K562 (cell line): ENCODE results near the gene ABCF2. TPM values are rescaled to one million over a fixed set of nuclear protein-coding genes. Genes with fewer than 3 reads are reported as not detected.

ENCODE experiments used
- ATAC-seq: fragments of 200-7000 bp; cut with Tn5 transposase; 3 replicates; pipeline ENCODE4 v1.9.1; 2020; ENCODE audit warnings: moderate library complexity
- BruUV-seq: library from RNA; stranded (reverse); fragments of 400-500 nt; replicated peaks from 2 replicates; lab custom pipeline; 2021; lab: Mats Ljungman, UMichigan
- CTCF ChIA-PET: fragments of 300-600 bp; formaldehyde crosslinking; extraction: SDS; loops from one replicate; lab custom pipeline; 2021; ENCODE audit warnings: low intra/inter-chr PET ratio; lab: Yijun Ruan, JAX
- POLR2A ChIA-PET: fragments of 300-600, 350-650 bp; sonication (Branson Sonifier 250); formaldehyde crosslinking; extraction: SDS; loops from one replicate; lab custom pipeline; 2021; ENCODE audit warnings: antibody characterized with exemption, inconsistent platforms; lab: Yijun Ruan, JAX
- DNase-seq, 4 experiments: peaks; one replicate each; pipeline versions ENCODE4 v3.0.0 to v3.0.0-alpha.2; 2011 to 2018; ENCODE audit warnings: low spot score in 3 of 4, mixed read lengths in 3 of 4; ENCODE audit errors: extremely low read depth in 1 of 4
- FAIRE-seq: peaks from 2 replicates; lab custom pipeline; 2011; peaks lifted over from hg19 to GRCh38; lab: Jason Lieb, UNC
- H2AFZ ChIP-seq: 2 replicates; pipeline ENCODE4 v1.6.0; 2011; ENCODE audit warnings: low read depth, low read length, control low read depth, inconsistent platforms
- H3K27ac ChIP-seq: fragments of 200-600 bp; 3 replicates; pipeline ENCODE4 v1.8.0; 2011; ENCODE audit warnings: low read depth, mild to moderate bottlenecking, control low read depth, inconsistent platforms, low read length, moderate library complexity, mixed read lengths; ENCODE audit errors: extremely low read depth
- H3K27me3 ChIP-seq, 2 experiments: fragments of 300-600 bp in 1 of 2; 2 replicates in 1 of 2; 3 replicates in 1 of 2; pipeline versions ENCODE4 v1.6.0 to v1.8.0; 2011; ENCODE audit warnings: inconsistent platforms in 2 of 2, low read length in 2 of 2, mild to moderate bottlenecking in 1 of 2, mixed read lengths in 1 of 2, moderate library complexity in 1 of 2; ENCODE audit not compliant: control insufficient read depth in 2 of 2, insufficient read depth in 2 of 2
- H3K36me3 ChIP-seq: fragments of 300-600 bp; 3 replicates; pipeline ENCODE4 v1.8.0; 2011; ENCODE audit warnings: mild to moderate bottlenecking, low read length, inconsistent platforms; ENCODE audit not compliant: control insufficient read depth, insufficient read depth
- H3K4me1 ChIP-seq, 2 experiments: fragments of 200-600 bp in 1 of 2; replicated peaks in 1 of 2; 2 replicates in 1 of 2; 3 replicates in 1 of 2; pipeline versions ENCODE4 v1.5.1 to v1.8.0; 2011; ENCODE audit warnings: inconsistent platforms in 2 of 2, low read length in 2 of 2, mild to moderate bottlenecking in 1 of 2, mixed read lengths in 1 of 2, moderate library complexity in 1 of 2; ENCODE audit not compliant: control insufficient read depth in 2 of 2, insufficient read depth in 2 of 2
- H3K4me2 ChIP-seq: 2 replicates; pipeline ENCODE4 v1.6.1; 2011; ENCODE audit warnings: low read length, control low read depth, inconsistent platforms, mixed read lengths; ENCODE audit not compliant: insufficient read depth
- H3K4me3 ChIP-seq: fragments of 200-600 bp; sonication (generic), shearing (Covaris generic); 2 replicates; pipeline ENCODE4 v1.5.1; 2016; ENCODE audit warnings: control low read depth, inconsistent platforms
- H3K79me2 ChIP-seq: fragments of 200-600 bp; 3 replicates; pipeline ENCODE4 v1.8.0; 2011; ENCODE audit warnings: low read length, inconsistent platforms; ENCODE audit not compliant: control insufficient read depth, insufficient read depth
- H3K9ac ChIP-seq, 2 experiments: 2 replicates each; pipeline versions ENCODE4 v1.6.0 to v1.6.1; 2011; ENCODE audit warnings: low read depth in 2 of 2, low read length in 2 of 2, control low read depth in 1 of 2, inconsistent platforms in 1 of 2, mild to moderate bottlenecking in 1 of 2, mixed read lengths in 1 of 2; ENCODE audit not compliant: insufficient read depth in 1 of 2
- H3K9me1 ChIP-seq: one replicate; pipeline ENCODE4 v1.6.0; 2011; ENCODE audit warnings: inconsistent platforms, mild to moderate bottlenecking, low read length, moderate library complexity; ENCODE audit not compliant: control insufficient read depth, insufficient read depth
- H3K9me3 ChIP-seq: replicated peaks from 2 replicates; pipeline ENCODE4 v1.5.1; 2011; ENCODE audit warnings: low read depth, low read length, inconsistent platforms; ENCODE audit not compliant: control insufficient read depth, insufficient read depth
- H4K20me1 ChIP-seq: replicated peaks from 2 replicates; pipeline ENCODE4 v1.6.1; 2011; ENCODE audit warnings: low read length, inconsistent platforms, mixed read lengths; ENCODE audit not compliant: control insufficient read depth, insufficient read depth
- CBX3 ChIP-seq, 2 experiments: IDR thresholded peaks; 1 replicate in 1 of 2; 2 replicates in 1 of 2; pipeline ENCODE4 v1.6.1; 2012; ENCODE audit warnings: inconsistent platforms in 2 of 2, low read length in 2 of 2, borderline replicate concordance in 1 of 2, control low read depth in 1 of 2
- CUX1 ChIP-seq: fragments of 200-800 bp; sonication (Bioruptor generic); IDR thresholded peaks from 2 replicates; pipeline ENCODE4 v1.6.1; 2016; ENCODE audit warnings: missing genetic modification characterization, missing compliant biosample characterization
- FUS ChIP-seq: fragments of 200-400 bp; formaldehyde crosslinking; optimal IDR thresholded peaks from 2 replicates; pipeline ENCODE3; 2017; ENCODE audit warnings: low read depth, low read length
- GTF2F1 ChIP-seq: IDR thresholded peaks from 2 replicates; pipeline ENCODE4 v1.6.1; 2011; ENCODE audit warnings: low read depth, low read length, improper control_type of control experiment
- MBD2 ChIP-seq: sonication (generic); IDR thresholded peaks from 2 replicates; pipeline ENCODE4 v1.6.1; 2016; ENCODE audit warnings: low read depth, borderline replicate concordance
- MCM3 ChIP-seq: fragments of 450-650 bp; IDR thresholded peaks from 2 replicates; pipeline ENCODE4 v1.6.1; 2016
- MYNN ChIP-seq, 2 experiments: sonication (generic); formaldehyde crosslinking in 1 of 2; IDR thresholded peaks; 2 replicates each; pipeline versions ENCODE4 v1.5.0 to v1.6.1; 2016 to 2020; ENCODE audit warnings: antibody characterized with exemption in 1 of 2, missing genetic modification reagents in 1 of 2
- ZBED1 ChIP-seq: IDR thresholded peaks from 2 replicates; pipeline ENCODE4 v1.6.1; 2014
- ZNF586 ChIP-seq: fragments of 450-650 bp; formaldehyde crosslinking; conservative IDR thresholded peaks from 2 replicates; pipeline ENCODE4 v1.4.0; 2020; ENCODE audit warnings: mild to moderate bottlenecking, moderate library complexity
- WGBS: fragments of 100-300 bp; shearing (Covaris generic); methylation state at CpG from one replicate; pipeline ENCODE4 v1.1.6; 2016; ENCODE audit warnings: low coverage, mixed read lengths; ENCODE audit not compliant: insufficient coverage; ENCODE audit errors: missing lambda C conversion rate; 5-methylcytosine and 5-hydroxymethylcytosine counted together
- in situ Hi-C: fragments of 300-500 bp; cut with MboI; formaldehyde crosslinking; loops from 4 replicates; pipeline ENCODE4 v1.15.0; 2018; ENCODE audit warnings: inconsistent platforms, mixed read lengths
- intact Hi-C: fragments of 100-400 bp; cut with micrococcal nuclease; formaldehyde crosslinking; loops from 2 replicates; pipeline ENCODE4 v1.14.2; 2022
- polyA plus RNA-seq, 8 experiments: library from polyadenylated mRNA; depleted of rRNA in 4 of 8; stranded (reverse) in 5 of 8; unstranded in 3 of 8; fragments of >200 nt; fragmentation: Nextera tagmentation in 2 of 8; fragmentation: Illumina TruSeq in 1 of 8; extraction: Ambion mirVana in 2 of 8; extraction: Trizol in 1 of 8; gene quantifications; 2 replicates each; pipeline versions ENCODE4 v1.2.1 to v1.2.3, GENCODE V29; 2011 to 2014; ENCODE audit warnings: inconsistent platforms in 1 of 8, missing spikeins in 1 of 8
- total RNA-seq, 7 experiments: library from RNA; depleted of rRNA in 6 of 7; stranded (reverse); fragments of >200 nt in 6 of 7; fragmentation: Illumina TruSeq in 2 of 7; extraction: Trizol in 2 of 7; gene quantifications; 2 replicates each; pipeline versions ENCODE4 v1.2.1 to v1.2.3, GENCODE V29; 2011 to 2021; ENCODE audit warnings: low replicate concordance in 1 of 7
- TF ChIP-seq, protein P1 (sequence below): fragments of 450-650 bp; IDR thresholded peaks from 2 replicates; pipeline ENCODE4 v1.6.1; 2017; ENCODE audit warnings: antibody characterized with exemption

Gene ABCF2
- total and polyA plus RNA-seq, 9 of the 15 experiments (the other 6 are each of a cell fraction or from before 2014, with no cell fraction given), result 62.1 to 224 (median 113) TPM

- DNase-seq (no peak), FAIRE-seq (peak; percentile 56), ATAC-seq (no peak)
- H3K27ac ChIP-seq, result no peak overlapping the region
- H3K9ac ChIP-seq, result no peak overlapping the region
- H3K4me1 ChIP-seq, result peaks cover 13 to 22% of the 10 kb centered on the region in 2 experiments
- intact Hi-C loops (no loop called here), in situ Hi-C loops (no loop called here)
- no peaks in the 10 kb centered on the region for H3K79me2 ChIP-seq
- no TSS peak for BruUV-seq
- H3K4me2 ChIP-seq, result no peak overlapping the region
- H3K27me3 ChIP-seq, result peaks cover 75 to 78% of the 10 kb centered on the region in 2 experiments; a peak in 4 of 5 replicates
- H3K9me1 ChIP-seq, result no peaks in the 10 kb centered on the region
- H3K9me3 ChIP-seq, result no peaks in the 10 kb centered on the region
- WGBS, result under 1% methylated on average over 9 of the region's 9 CpGs
- H3K4me3 ChIP-seq, result no peak overlapping the region
- no peak overlapping the region for H2AFZ ChIP-seq
- H4K20me1 ChIP-seq, result peaks cover 30% of the 10 kb centered on the region
- POLR2A ChIA-PET, result interaction anchor here (0.8 to 2.0 kb wide), 3 partner anchors 11 to 316 kb away, joined by 3 to 7 read pairs (median 4); partner anchors contain the start of gene ABCB8
- CTCF ChIA-PET, result no interaction called here
- TF ChIP-seq, protein P1, sequence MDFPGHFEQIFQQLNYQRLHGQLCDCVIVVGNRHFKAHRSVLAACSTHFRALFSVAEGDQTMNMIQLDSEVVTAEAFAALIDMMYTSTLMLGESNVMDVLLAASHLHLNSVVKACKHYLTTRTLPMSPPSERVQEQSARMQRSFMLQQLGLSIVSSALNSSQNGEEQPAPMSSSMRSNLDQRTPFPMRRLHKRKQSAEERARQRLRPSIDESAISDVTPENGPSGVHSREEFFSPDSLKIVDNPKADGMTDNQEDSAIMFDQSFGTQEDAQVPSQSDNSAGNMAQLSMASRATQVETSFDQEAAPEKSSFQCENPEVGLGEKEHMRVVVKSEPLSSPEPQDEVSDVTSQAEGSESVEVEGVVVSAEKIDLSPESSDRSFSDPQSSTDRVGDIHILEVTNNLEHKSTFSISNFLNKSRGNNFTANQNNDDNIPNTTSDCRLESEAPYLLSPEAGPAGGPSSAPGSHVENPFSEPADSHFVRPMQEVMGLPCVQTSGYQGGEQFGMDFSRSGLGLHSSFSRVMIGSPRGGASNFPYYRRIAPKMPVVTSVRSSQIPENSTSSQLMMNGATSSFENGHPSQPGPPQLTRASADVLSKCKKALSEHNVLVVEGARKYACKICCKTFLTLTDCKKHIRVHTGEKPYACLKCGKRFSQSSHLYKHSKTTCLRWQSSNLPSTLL, result no peak
- TF ChIP-seq CBX3 (IDR thresholded peaks at IDR 0.05; ENCODE audit: borderline replicate concordance in 1 of 2, low read length in 2 of 2) (no peak), GTF2F1 (no peak), MBD2 (no peak), CUX1 (CRISPR knock-in tag) (no peak), ZNF586 (no peak), FUS (no peak), MCM3 (no peak), ZBED1 (no peak), MYNN (IDR thresholded peaks at IDR 0.05) (no peak), MYNN (CRISPR knock-in tag; IDR thresholded peaks at IDR 0.05) (no peak)
- TF ChIP-seq, all 486 proteins: peak for 0
- no peaks in the 10 kb centered on the region for H3K36me3 ChIP-seq
Measured at GRCh38 chr7:151202836-151203235, 24.2 kb downstream of the ABCF2 start.
